HuH-7.5 (cell line): Measurements from ENCODE around the gene PLD1.
"Not testable (repeated sequence)": the region's sequence is repeated elsewhere in the genome, so short reads cannot be mapped to it uniquely, and the experiment has no call there.

ENCODE experiments used
- DNase-seq: peaks from one replicate; pipeline ENCODE4 v3.0.0; 2011; ENCODE audit warnings: low spot score

The PLD1 gene

GRCh38 chr3:171770689-171771620 is 39.3 kb downstream of the PLD1 start:
- DNase-seq = no peak

- DNase-seq = no peak
Measured at GRCh38 chr3:171769461-171769860, 40.8 kb downstream of the PLD1 start.

- DNase-seq = no peak
Measured at GRCh38 chr3:171768986-171769385, 41.3 kb downstream of the PLD1 start.

GRCh38 chr3:171768281-171768900 is 41.9 kb downstream of the PLD1 start:
- DNase-seq = no peak

- DNase-seq = no peak
Measured at GRCh38 chr3:171765511-171765887, 44.8 kb downstream of the PLD1 start.

- no peak for DNase-seq
Measured at GRCh38 chr3:171763392-171763791, 46.9 kb downstream of the PLD1 start.

GRCh38 chr3:171760477-171760876 is 49.8 kb downstream of the PLD1 start:
- DNase-seq = no peak

- no peak for DNase-seq
Measured at GRCh38 chr3:171758109-171758508, 52.2 kb downstream of the PLD1 start.

GRCh38 chr3:171757361-171758034 is 52.8 kb downstream of the PLD1 start:
- no peak for DNase-seq

- DNase-seq = no peak
Measured at GRCh38 chr3:171755656-171756055, 54.6 kb downstream of the PLD1 start.

GRCh38 chr3:171755015-171755589 is 55.2 kb downstream of the PLD1 start:
- DNase-seq = no peak

- DNase-seq = no peak
Measured at GRCh38 chr3:171753665-171754408, 56.4 kb downstream of the PLD1 start.

GRCh38 chr3:171753025-171753472 is 57.2 kb downstream of the PLD1 start:
- no peak for DNase-seq

- DNase-seq = no peak
Measured at GRCh38 chr3:171752329-171752728, 58.0 kb downstream of the PLD1 start.

GRCh38 chr3:171749124-171749523 is 61.2 kb downstream of the PLD1 start:
- no peak for DNase-seq

GRCh38 chr3:171748064-171748924 is 62.0 kb downstream of the PLD1 start:
- no peak for DNase-seq

GRCh38 chr3:171747223-171747920 is 62.9 kb downstream of the PLD1 start:
- DNase-seq = no peak

- DNase-seq = not testable (repeated sequence)
Measured at GRCh38 chr3:171746320-171747222, 63.7 kb downstream of the PLD1 start.
